H1 (cell line): ENCODE data around the gene BRME1. TPM values are rescaled to one million over a fixed set of nuclear protein-coding genes. Genes with fewer than 3 reads are reported as not detected.

ENCODE experiments used
- CTCF ChIA-PET: fragments of 300-600 bp; sonication (Branson Sonifier 250); formaldehyde crosslinking; loops from one replicate; lab custom pipeline; 2021; ENCODE audit not compliant: partially characterized antibody; lab: Charles Lee
- POLR2A ChIA-PET: fragments of 300-600 bp; sonication (Branson Sonifier 250); formaldehyde crosslinking; loops from one replicate; lab custom pipeline; 2021; ENCODE audit warnings: inconsistent platforms; ENCODE audit not compliant: partially characterized antibody; lab: Charles Lee
- DNase-seq, 2 experiments: peaks; one replicate each; pipeline versions ENCODE4 v3.0.0 to v3.0.0-alpha.2; 2010 to 2022; ENCODE audit warnings: low spot score in 2 of 2, low read depth in 1 of 2, mixed read lengths in 1 of 2
- FAIRE-seq: peaks from 2 replicates; lab custom pipeline; 2011; peaks lifted over from hg19 to GRCh38; lab: Jason Lieb, UNC
- H2AFZ ChIP-seq: 2 replicates; pipeline ENCODE4 v1.8.1; 2012; ENCODE audit warnings: low read length, inconsistent platforms
- H2AK5ac ChIP-seq: 2 replicates; pipeline ENCODE4 v1.6.1; 2013; ENCODE audit warnings: low read depth, low read length
- H2BK120ac ChIP-seq: replicated peaks from 2 replicates; pipeline ENCODE3; 2013; ENCODE audit warnings: low read depth, low read length, inconsistent platforms
- H2BK12ac ChIP-seq: 2 replicates; pipeline ENCODE4 v1.6.1; 2013; ENCODE audit warnings: low read depth, low read length
- H2BK15ac ChIP-seq: 2 replicates; pipeline ENCODE4 v1.6.1; 2013; ENCODE audit warnings: low read length
- H2BK20ac ChIP-seq: 2 replicates; pipeline ENCODE4 v1.6.1; 2013; ENCODE audit warnings: low read length
- H2BK5ac ChIP-seq: 2 replicates; pipeline ENCODE4 v1.6.1; 2013; ENCODE audit warnings: low read depth, low read length
- H3K14ac ChIP-seq: 2 replicates; pipeline ENCODE4 v1.6.1; 2013; ENCODE audit warnings: inconsistent platforms; ENCODE audit not compliant: insufficient read length
- H3K18ac ChIP-seq: 2 replicates; pipeline ENCODE4 v1.6.1; 2013; ENCODE audit warnings: low read length; ENCODE audit errors: extremely low read depth
- H3K23ac ChIP-seq: 2 replicates; pipeline ENCODE4 v1.6.1; 2013; ENCODE audit warnings: inconsistent platforms; ENCODE audit not compliant: insufficient read length
- H3K23me2 ChIP-seq: 2 replicates; pipeline ENCODE4 v1.6.1; 2013; ENCODE audit warnings: low read depth, low read length
- H3K27ac ChIP-seq: 2 replicates; pipeline ENCODE4 v1.6.1; 2011; ENCODE audit warnings: low read depth, low read length, inconsistent platforms
- H3K27me3 ChIP-seq, 4 experiments: replicated peaks in 1 of 4; 1 replicate in 1 of 4; 2 replicates in 3 of 4; pipeline versions ENCODE4 v1.6.1 to v1.8.1; 2011 to 2013; ENCODE audit warnings: low read length in 3 of 4, mild to moderate bottlenecking in 3 of 4, inconsistent platforms in 2 of 4, mixed read lengths in 2 of 4, moderate library complexity in 1 of 4; ENCODE audit not compliant: control insufficient read depth in 3 of 4, insufficient read depth in 3 of 4; ENCODE audit errors: extremely low read depth in 1 of 4
- H3K36me3 ChIP-seq, 4 experiments: 2 replicates each; pipeline versions ENCODE4 v1.6.1 to v1.8.1; 2011 to 2013; ENCODE audit warnings: mild to moderate bottlenecking in 4 of 4, low read length in 3 of 4, moderate library complexity in 2 of 4, control low read depth in 1 of 4, inconsistent platforms in 1 of 4; ENCODE audit not compliant: insufficient read depth in 4 of 4, control insufficient read depth in 2 of 4
- H3K4ac ChIP-seq: replicated peaks from 2 replicates; pipeline ENCODE3; 2013; ENCODE audit warnings: low read length, low read depth, mixed read lengths, inconsistent platforms; ENCODE audit not compliant: insufficient read length
- H3K4me1 ChIP-seq, 4 experiments: replicated peaks in 1 of 4; 1 replicate in 1 of 4; 2 replicates in 3 of 4; pipeline versions ENCODE4 v1.6.1 to v1.8.1; 2011 to 2013; ENCODE audit warnings: low read length in 3 of 4, inconsistent platforms in 2 of 4, mixed read lengths in 1 of 4; ENCODE audit not compliant: insufficient read depth in 4 of 4, control insufficient read depth in 3 of 4
- H3K4me2 ChIP-seq, 2 experiments: 2 replicates each; pipeline versions ENCODE4 v1.6.1 to v1.8.1; 2011 to 2013; ENCODE audit warnings: low read depth in 2 of 2, low read length in 2 of 2, control low read depth in 1 of 2, inconsistent platforms in 1 of 2, mild to moderate bottlenecking in 1 of 2; ENCODE audit not compliant: insufficient read depth in 1 of 2
- H3K4me3 ChIP-seq, 4 experiments: fragments of 200-600, 300-600 bp in 1 of 4; sonication (generic), shearing (Covaris generic), sonication (Bioruptor Twin) in 1 of 4; 2 replicates each; pipeline versions ENCODE4 v1.5.1 to v1.8.1; 2011 to 2016; ENCODE audit warnings: low read length in 4 of 4, low read depth in 3 of 4, control low read depth in 2 of 4, inconsistent platforms in 2 of 4, mild to moderate bottlenecking in 2 of 4, mixed read lengths in 1 of 4, moderate library complexity in 1 of 4; ENCODE audit not compliant: insufficient read depth in 2 of 4; ENCODE audit errors: extremely low read depth in 1 of 4
- H3K56ac ChIP-seq: replicated peaks from 2 replicates; pipeline ENCODE3; 2013; ENCODE audit warnings: low read depth, mild to moderate bottlenecking, mixed read lengths, low read length, inconsistent platforms; ENCODE audit not compliant: insufficient read length
- H3K79me1 ChIP-seq: 2 replicates; pipeline ENCODE4 v1.6.1; 2013; ENCODE audit warnings: low read depth, low read length, control low read depth
- H3K79me2 ChIP-seq, 2 experiments: 2 replicates each; pipeline versions ENCODE4 v1.6.1 to v1.8.1; 2012 to 2013; ENCODE audit warnings: low read length in 2 of 2, mild to moderate bottlenecking in 2 of 2, inconsistent platforms in 1 of 2; ENCODE audit not compliant: insufficient read depth in 2 of 2, control insufficient read depth in 1 of 2
- H3K9ac ChIP-seq, 4 experiments: replicated peaks in 1 of 4; 1 replicate in 1 of 4; 2 replicates in 3 of 4; pipeline versions ENCODE4 v1.6.1 to v1.8.1; 2011 to 2013; ENCODE audit warnings: low read depth in 3 of 4, low read length in 3 of 4, control low read depth in 2 of 4, mild to moderate bottlenecking in 2 of 4, moderate library complexity in 2 of 4, inconsistent platforms in 1 of 4; ENCODE audit errors: extremely low read depth in 1 of 4
- H3K9me3 ChIP-seq, 2 experiments: 2 replicates each; pipeline versions ENCODE4 v1.6.1 to v1.8.1; 2012 to 2013; ENCODE audit warnings: mild to moderate bottlenecking in 2 of 2, moderate library complexity in 2 of 2, control low read depth in 1 of 2, inconsistent platforms in 1 of 2, low read depth in 1 of 2, low read length in 1 of 2, mixed read lengths in 1 of 2; ENCODE audit not compliant: insufficient read depth in 2 of 2
- H4K20me1 ChIP-seq, 2 experiments: replicated peaks in 1 of 2; 2 replicates each; pipeline versions ENCODE3 to v1.8.1; 2011 to 2013; ENCODE audit warnings: inconsistent platforms in 2 of 2, low read length in 2 of 2, mild to moderate bottlenecking in 1 of 2; ENCODE audit not compliant: insufficient read depth in 2 of 2, control insufficient read depth in 1 of 2
- H4K5ac ChIP-seq: 2 replicates; pipeline ENCODE4 v1.6.1; 2013; ENCODE audit warnings: low read length, low read depth, mixed read lengths, inconsistent platforms; ENCODE audit not compliant: insufficient read length
- H4K8ac ChIP-seq: 2 replicates; pipeline ENCODE4 v1.8.0; 2013; ENCODE audit warnings: mild to moderate bottlenecking, moderate library complexity, low read length, inconsistent platforms; ENCODE audit not compliant: insufficient read depth; ENCODE audit errors: extremely low read depth
- H4K91ac ChIP-seq: replicated peaks from 2 replicates; pipeline ENCODE3; 2013; ENCODE audit warnings: low read length, mixed read lengths, inconsistent platforms; ENCODE audit not compliant: insufficient read length
- ATF2 ChIP-seq: IDR thresholded peaks from 2 replicates; pipeline ENCODE4 v1.6.1; 2012; ENCODE audit warnings: low read length, inconsistent platforms
- CBX8 ChIP-seq: fragments of 300-800, 300-1000 bp; sonication (generic); IDR thresholded peaks from 2 replicates; pipeline ENCODE4 v1.7.1; 2016; ENCODE audit warnings: low read depth, low read length, borderline replicate concordance
- CREB1 ChIP-seq: IDR thresholded peaks from 2 replicates; pipeline ENCODE4 v1.6.1; 2012; ENCODE audit warnings: inconsistent platforms
- PHF8 ChIP-seq: fragments of 200-600 bp; sonication (generic); conservative IDR thresholded peaks from 2 replicates; pipeline ENCODE4 v1.7.1; 2012; ENCODE audit warnings: low read depth, mild to moderate bottlenecking, inconsistent platforms, low read length, moderate library complexity
- RBBP5 ChIP-seq: IDR thresholded peaks from 2 replicates; pipeline ENCODE4 v1.7.1; 2012; ENCODE audit warnings: low read depth, mild to moderate bottlenecking, inconsistent platforms, low read length, moderate library complexity, borderline replicate concordance
- SIX5 ChIP-seq: IDR thresholded peaks from 2 replicates; pipeline ENCODE4 v1.6.1; 2011; ENCODE audit warnings: mild to moderate bottlenecking, low read depth, low read length
- SRF ChIP-seq: IDR thresholded peaks from 2 replicates; pipeline ENCODE4 v1.6.1; 2011; ENCODE audit warnings: mild to moderate bottlenecking, low read depth, low read length, moderate library complexity
- USF2 ChIP-seq: IDR thresholded peaks from 2 replicates; pipeline ENCODE4 v1.6.1; 2011; ENCODE audit warnings: low read length, improper control_type of control experiment
- WGBS, 2 experiments: shearing (Covaris generic) in 1 of 2; methylation state at CpG; one replicate each; pipeline versions ENCODE4 v1.1.6 to v1.1.7; 2013 to 2015; ENCODE audit warnings: low lambda C conversion rate in 2 of 2, mixed read lengths in 2 of 2, inconsistent platforms in 1 of 2, low coverage in 1 of 2, missing lambda C conversion rate in 1 of 2; ENCODE audit not compliant: insufficient replicate concordance in 2 of 2, insufficient coverage in 1 of 2, insufficient read length in 1 of 2; ENCODE audit errors: extremely low coverage in 1 of 2, missing lambda C conversion rate in 1 of 2; 5-methylcytosine and 5-hydroxymethylcytosine counted together
- polyA plus RNA-seq, 7 experiments: library from polyadenylated mRNA; depleted of rRNA in 3 of 7; stranded (reverse) in 5 of 7; unstranded in 2 of 7; fragments of >200 nt in 5 of 7; fragments of 200-250 nt in 2 of 7; gene quantifications; 1 replicate in 5 of 7; 2 replicates in 1 of 7; 4 replicates in 1 of 7; pipeline versions ENCODE4 v1.2.1 to v1.2.3, GENCODE V29; 2011 to 2013; ENCODE audit warnings: missing spikeins in 2 of 7, mixed read lengths in 2 of 7
- total RNA-seq: library from RNA; stranded (reverse); fragmentation: NEBNext Ultra II Directional; extraction: Animal tissue kit (Norgen Biotek cat#: 25700); gene quantifications from 2 replicates; pipeline ENCODE4 v1.2.1, GENCODE V29; 2021

The BRME1 gene
- total and polyA plus RNA-seq, 2 of the 8 experiments (the other 6 are each of a cell fraction or from before 2014, with no cell fraction given), result 4.6 to 4.7 TPM

GRCh38 chr19:13848798-13849676, 56.9 kb downstream of the BRME1 start:
- no peak overlapping the region for H3K4ac ChIP-seq
- H3K4me1 ChIP-seq, result peaks cover 6 to 26% (median 20%) of the 10 kb centered on the region in 4 experiments
- no peaks in the 10 kb centered on the region for H3K27me3 ChIP-seq
- H2BK15ac ChIP-seq, result peak overlapping the region; percentile 21; the same call in 1 of the 2 replicates
- H2BK5ac ChIP-seq, result 0 out of 2 replicates have a peak overlapping the region, but pooled peaks have one; percentile 1
- no peak overlapping the region for H3K18ac ChIP-seq
- H3K56ac ChIP-seq, result no peak overlapping the region
- H4K8ac ChIP-seq, result peak overlapping the region; percentile 88
- H2BK20ac ChIP-seq, result peak overlapping the region; percentile 29; the same call in 1 of the 2 replicates
- H3K27ac ChIP-seq, result no peak overlapping the region
- ChIA-PET CTCF (interaction anchor here (1.2 to 4.8 kb wide), 5 partner anchors 9 to 15 kb away, joined by 3 to 32 read pairs (median 5); no protein-coding TSS in a partner anchor), POLR2A (interaction anchor here (0.5 to 9.2 kb wide), 9 partner anchors 10 to 412 kb away, joined by 3 to 62 read pairs (median 4); partner anchors contain the start of gene ZSWIM4)
- no peaks in the 10 kb centered on the region for H3K9me3 ChIP-seq
- DNase-seq (no peak), FAIRE-seq (no peak)
- no peaks in the 10 kb centered on the region for H3K36me3 ChIP-seq
- no peak overlapping the region for H4K91ac ChIP-seq
- no peak overlapping the region for H3K4me3 ChIP-seq
- no peak overlapping the region for H3K9ac ChIP-seq
- peak overlapping the region; percentile 52; the same call in 1 of the 2 replicates for H2BK12ac ChIP-seq
- no peaks in the 10 kb centered on the region for H3K79me2 ChIP-seq
- no peak overlapping the region for H3K14ac ChIP-seq
- no peak overlapping the region for H4K5ac ChIP-seq
- H4K20me1 ChIP-seq, result no peaks in the 10 kb centered on the region
- H3K4me2 ChIP-seq, result no peak overlapping the region; a peak in 1 of 4 replicates
- peaks cover 13% of the 10 kb centered on the region; the same call in 1 of the 2 replicates for H3K23me2 ChIP-seq
- H3K79me1 ChIP-seq, result no peaks in the 10 kb centered on the region
- H2BK120ac ChIP-seq, result peak overlapping the region; percentile 9
- H2AK5ac ChIP-seq, result peak overlapping the region; percentile 68
- no peak overlapping the region for H3K23ac ChIP-seq
- H2AFZ ChIP-seq, result no peak overlapping the region
- WGBS, 2 experiments, result 85% methylated on average over 16 of the region's 16 CpGs; no CpG with 5 or more reads in 1 of the 2 experiments
- no peak for TF ChIP-seq PHF8
- TF ChIP-seq CREB1, result no peak
- TF ChIP-seq ATF2, result no peak
- no peak for TF ChIP-seq SRF
- TF ChIP-seq RBBP5, result no peak
- TF ChIP-seq SIX5, result no peak
- TF ChIP-seq USF2, result no peak
- no peak for TF ChIP-seq CBX8
